Effector memory CD8-positive, alpha-beta T cell (primary cell): ENCODE results near the gene NAA10.

ENCODE experiments used
- ATAC-seq: fragments of 150-1000 bp; cut with Tn5 transposase; replicated peaks from 2 replicates; pipeline ENCODE4 v1.10.0; 2021; ENCODE audit warnings: mild to moderate bottlenecking, moderate library complexity
- DNase-seq, 3 experiments: peaks; one replicate each; pipeline ENCODE4 v3.0.0; 2021
- H3K27ac Mint-ChIP-seq, 2 donors: one replicate each; pipeline ENCODE4 v1.8.0; 2022; ENCODE audit warnings: mild to moderate bottlenecking in 2 of 2, mixed read lengths in 2 of 2, moderate library complexity in 2 of 2
- H3K27me3 Mint-ChIP-seq, 2 donors: one replicate each; pipeline ENCODE4 v1.8.0; 2022; ENCODE audit warnings: mixed read lengths in 2 of 2
- H3K36me3 Mint-ChIP-seq: one replicate; pipeline ENCODE4 v1.8.0; 2022; ENCODE audit warnings: mild to moderate bottlenecking, moderate library complexity, mixed read lengths; ENCODE audit not compliant: insufficient read depth
- H3K4me1 Mint-ChIP-seq, 2 donors: one replicate each; pipeline ENCODE4 v1.8.0; 2022; ENCODE audit warnings: low read depth in 2 of 2, mixed read lengths in 2 of 2
- H3K4me3 Mint-ChIP-seq, 2 donors: one replicate each; pipeline ENCODE4 v1.8.0; 2022; ENCODE audit warnings: mild to moderate bottlenecking in 2 of 2, mixed read lengths in 2 of 2, moderate library complexity in 2 of 2
- H3K9me3 Mint-ChIP-seq, 2 donors: one replicate each; pipeline ENCODE4 v1.8.0; 2022; ENCODE audit warnings: mixed read lengths in 2 of 2

Gene NAA10

DNA sequence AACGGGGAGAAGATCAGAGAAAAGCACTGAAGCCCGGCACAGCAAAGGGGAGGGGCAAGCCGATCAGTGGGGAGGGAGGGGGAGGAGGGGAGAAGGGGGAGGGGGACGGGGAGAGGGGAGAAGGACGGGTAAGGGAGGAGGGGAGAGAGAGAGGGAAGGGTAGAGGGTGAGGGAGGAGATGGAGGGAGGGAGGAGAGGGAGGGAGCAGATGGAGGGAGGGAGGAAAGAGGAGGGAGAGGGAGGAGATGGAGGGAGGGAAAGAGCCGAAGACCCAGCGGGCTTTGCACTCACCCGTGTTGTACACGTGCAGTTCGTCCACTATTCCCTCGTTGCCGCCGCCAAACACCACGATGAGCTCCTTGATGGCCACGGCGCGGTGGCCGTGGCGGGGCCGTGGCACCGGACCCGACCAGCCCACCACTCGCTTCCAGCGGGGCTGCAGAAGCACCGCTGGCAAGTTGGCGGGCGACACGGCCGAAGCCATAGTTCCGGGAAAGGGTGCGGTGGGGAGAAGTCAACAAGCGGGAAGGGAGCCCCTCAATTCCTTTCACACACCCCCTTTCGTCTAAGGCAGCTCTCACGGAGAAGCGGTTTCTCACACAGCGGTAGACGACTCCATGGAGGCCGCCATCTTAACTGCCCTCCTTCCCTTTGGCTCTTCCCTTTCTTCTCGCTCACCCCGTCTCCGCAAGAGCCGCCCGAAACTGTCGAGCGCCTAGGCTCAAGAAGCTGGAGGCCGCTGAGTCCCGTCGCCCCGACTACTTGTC, 35.7 kb upstream of the NAA10 start:
- Mint-ChIP-seq H3K27ac (peak overlapping the region; percentile 96 to 99), H3K4me1 (peaks cover 27 to 36% of the 10 kb centered on the region in 2 donors), H3K4me3 (peak overlapping the region; percentile 94 to 96), H3K27me3 (no peaks in the 10 kb centered on the region), H3K9me3 (no peaks in the 10 kb centered on the region), H3K36me3 (peaks cover 36% of the 10 kb centered on the region)
- ATAC-seq = peak; percentile 12
- DNase-seq = no peak

DNA sequence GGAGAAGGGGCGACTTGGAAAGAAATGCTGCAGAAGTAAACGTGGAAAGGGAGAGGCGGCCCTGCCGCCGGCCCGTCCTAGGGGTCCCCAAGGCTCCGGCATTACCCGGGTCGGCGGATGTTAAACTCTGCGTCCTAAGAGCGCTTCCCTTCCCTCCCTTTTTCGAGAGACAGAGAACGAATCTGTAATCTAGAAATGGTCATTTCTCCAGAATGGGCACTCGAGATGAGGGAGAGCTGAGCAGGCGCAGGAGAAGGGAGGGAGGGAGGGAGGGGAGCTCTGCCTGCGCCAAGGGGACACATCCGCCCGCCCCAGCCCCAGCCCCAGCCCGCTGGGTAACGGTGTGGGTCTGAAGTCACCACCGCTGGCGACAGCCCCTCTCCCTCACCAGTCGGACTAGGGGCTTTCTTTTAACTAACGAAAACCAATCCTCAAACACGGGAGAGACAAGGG, 35.1 kb upstream of the NAA10 start:
- no peak for ATAC-seq
- Mint-ChIP-seq H3K9me3 (no peaks in the 10 kb centered on the region), H3K4me1 (peaks cover 27 to 41% of the 10 kb centered on the region in 2 donors), H3K36me3 (peaks cover 36% of the 10 kb centered on the region), H3K4me3 (peak overlapping the region; percentile 94 to 96), H3K27me3 (no peaks in the 10 kb centered on the region), H3K27ac (peak overlapping the region; percentile 88 to 99)
- DNase-seq = no peak

GRCh38 chrX:153969125-153969903, 34.5 kb upstream of the NAA10 start:
- no peak for ATAC-seq
- Mint-ChIP-seq H3K4me1 (peaks cover 24 to 39% of the 10 kb centered on the region in 2 donors), H3K4me3 (peak overlapping the region; percentile 94 to 96), H3K27ac (peak overlapping the region; percentile 88 to 99), H3K36me3 (peaks cover 34% of the 10 kb centered on the region), H3K9me3 (no peaks in the 10 kb centered on the region), H3K27me3 (no peaks in the 10 kb centered on the region)
- DNase-seq = no peak

GRCh38 chrX:153968754-153969124, 33.9 kb upstream of the NAA10 start:
- Mint-ChIP-seq H3K27me3 (no peaks in the 10 kb centered on the region), H3K27ac (peak overlapping the region; percentile 88 to 99), H3K4me3 (peak overlapping the region; percentile 94 to 96), H3K36me3 (peaks cover 32% of the 10 kb centered on the region), H3K4me1 (peaks cover 20 to 36% of the 10 kb centered on the region in 2 donors), H3K9me3 (no peaks in the 10 kb centered on the region)
- ATAC-seq = no peak
- peak in 1 of 3 experiments; percentile 18 for DNase-seq

DNA sequence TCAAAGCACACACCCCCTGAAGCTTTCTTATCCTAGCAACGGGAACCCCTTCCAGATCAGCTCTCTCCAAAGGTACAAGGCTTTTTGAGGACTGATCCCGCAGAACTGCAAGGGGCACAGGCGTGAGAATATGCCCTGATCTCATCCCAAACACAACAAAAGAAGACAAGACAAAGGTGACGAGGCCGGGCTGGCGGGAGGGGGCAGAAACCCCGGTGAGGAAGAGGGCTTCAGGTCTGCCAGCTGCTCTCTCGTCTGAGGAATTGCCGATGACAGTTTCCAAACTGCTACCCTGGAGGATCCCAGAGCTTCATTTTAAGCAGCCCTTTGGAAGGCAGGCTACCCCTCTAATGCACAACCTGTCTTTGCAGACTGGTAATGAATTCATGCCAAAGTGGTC, 33.4 kb upstream of the NAA10 start:
- peaks cover 32% of the 10 kb centered on the region for H3K36me3 Mint-ChIP-seq
- ATAC-seq (no peak), DNase-seq (no peak)
- H3K27ac Mint-ChIP-seq = peak overlapping the region; percentile 88 to 99
- H3K27me3 Mint-ChIP-seq = no peaks in the 10 kb centered on the region
- H3K9me3 Mint-ChIP-seq = no peaks in the 10 kb centered on the region
- peak overlapping the region; percentile 94 to 96 for H3K4me3 Mint-ChIP-seq
- peaks cover 20 to 36% of the 10 kb centered on the region in 2 donors for H3K4me1 Mint-ChIP-seq

DNA sequence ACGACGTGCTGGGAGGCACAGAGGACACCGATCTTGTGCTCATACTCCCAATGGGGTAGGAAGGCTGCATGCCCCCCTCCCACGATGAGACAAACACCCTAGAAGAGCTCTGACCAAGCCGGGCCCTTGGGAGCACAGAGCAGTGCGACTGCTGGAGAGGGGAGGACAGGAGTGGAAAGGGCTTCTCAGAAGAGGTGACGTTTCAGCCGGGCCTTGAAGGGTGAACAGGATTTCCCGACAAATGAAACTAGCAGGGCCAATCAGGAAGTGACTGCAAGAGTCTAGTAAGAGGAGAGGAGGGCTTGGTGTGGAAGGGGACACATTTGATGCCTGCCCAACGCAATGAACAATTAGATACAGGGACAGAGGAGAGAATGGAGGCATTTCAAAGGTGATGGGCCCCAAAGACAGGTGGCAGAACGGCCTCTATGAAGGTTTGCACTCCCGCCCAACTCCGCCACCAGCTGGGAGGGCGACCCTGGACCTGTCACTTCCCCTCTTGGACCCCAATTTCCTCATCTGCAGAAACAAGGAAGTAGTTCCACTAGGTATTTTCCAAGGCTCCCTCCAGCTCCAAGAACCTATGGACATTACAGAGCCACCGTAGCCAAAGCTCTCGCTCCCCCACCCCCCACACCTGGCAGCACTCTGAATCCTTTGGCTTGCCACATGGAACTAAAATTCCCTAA, 32.8 kb upstream of the NAA10 start:
- Mint-ChIP-seq H3K36me3 (peaks cover 34% of the 10 kb centered on the region), H3K9me3 (no peaks in the 10 kb centered on the region), H3K4me1 (peaks cover 20 to 36% of the 10 kb centered on the region in 2 donors), H3K27ac (peak overlapping the region; percentile 88 to 99), H3K27me3 (no peaks in the 10 kb centered on the region), H3K4me3 (peak overlapping the region; percentile 94 to 96)
- DNase-seq (no peak), ATAC-seq (no peak)

GRCh38 chrX:153966841-153967535, 32.2 kb upstream of the NAA10 start:
- Mint-ChIP-seq H3K27me3 (no peaks in the 10 kb centered on the region), H3K4me1 (peaks cover 20 to 36% of the 10 kb centered on the region in 2 donors), H3K27ac (peak overlapping the region; percentile 88 to 99), H3K9me3 (no peaks in the 10 kb centered on the region), H3K36me3 (peaks cover 37% of the 10 kb centered on the region), H3K4me3 (peak overlapping the region; percentile 94 to 96)
- DNase-seq (peak in 1 of 3 experiments; percentile 22), ATAC-seq (peak; percentile 19)

DNA sequence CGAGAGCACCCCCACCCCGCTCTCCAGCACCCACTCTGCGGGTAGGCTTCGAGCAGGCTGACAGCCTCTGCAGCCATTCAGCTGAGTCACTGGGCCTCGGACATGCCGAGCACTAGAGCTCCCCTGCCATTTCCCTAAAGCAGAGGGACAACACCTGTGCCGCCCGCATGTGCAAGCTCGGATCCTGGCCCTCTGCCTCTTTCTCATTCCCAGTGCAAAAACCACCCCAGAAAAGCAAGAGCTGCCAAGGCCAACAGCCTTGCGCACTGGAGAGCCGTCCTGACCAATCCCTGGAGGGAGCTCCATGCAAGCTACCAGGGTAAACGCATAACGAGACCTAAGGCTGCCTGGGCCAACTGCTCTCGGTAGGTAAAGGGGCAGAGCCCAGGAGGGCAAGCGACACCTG, 31.4 kb upstream of the NAA10 start:
- peaks cover 20 to 36% of the 10 kb centered on the region in 2 donors for H3K4me1 Mint-ChIP-seq
- peak overlapping the region; percentile 88 to 99 for H3K27ac Mint-ChIP-seq
- H3K27me3 Mint-ChIP-seq = no peaks in the 10 kb centered on the region
- peak overlapping the region; percentile 94 to 96 for H3K4me3 Mint-ChIP-seq
- H3K9me3 Mint-ChIP-seq = no peaks in the 10 kb centered on the region
- no peak for ATAC-seq
- DNase-seq = no peak
- H3K36me3 Mint-ChIP-seq = peaks cover 34% of the 10 kb centered on the region

DNA sequence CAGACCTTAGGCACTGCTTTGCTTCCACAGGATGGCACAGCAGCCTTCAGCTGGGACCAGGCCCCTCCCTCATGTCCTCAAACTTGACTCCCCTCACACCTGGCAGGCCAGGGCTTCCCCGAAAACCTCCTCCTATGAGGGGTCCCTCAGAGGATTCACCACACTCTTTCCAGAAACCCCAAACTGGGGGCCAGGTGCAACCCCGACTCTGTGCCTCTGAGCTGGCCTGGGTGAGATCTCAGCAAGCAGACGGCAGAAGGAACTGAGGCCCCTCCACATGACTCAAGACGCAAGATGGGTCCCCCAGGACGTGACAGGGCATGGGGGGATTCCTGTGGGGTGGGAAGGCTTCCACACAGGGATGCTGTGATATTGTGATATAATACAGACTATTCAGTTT, 30.6 kb upstream of the NAA10 start:
- peaks cover 34% of the 10 kb centered on the region for H3K36me3 Mint-ChIP-seq
- H3K4me3 Mint-ChIP-seq = peak overlapping the region; percentile 18 to 38
- H3K27ac Mint-ChIP-seq = peak overlapping the region; percentile 88 to 99
- DNase-seq (no peak), ATAC-seq (no peak)
- peaks cover 20 to 36% of the 10 kb centered on the region in 2 donors for H3K4me1 Mint-ChIP-seq
- no peaks in the 10 kb centered on the region for H3K27me3 Mint-ChIP-seq
- H3K9me3 Mint-ChIP-seq = no peaks in the 10 kb centered on the region

GRCh38 chrX:153964105-153964504, 29.3 kb upstream of the NAA10 start:
- Mint-ChIP-seq H3K27ac (no peak overlapping the region), H3K36me3 (peaks cover 38% of the 10 kb centered on the region), H3K4me1 (peaks cover 16 to 32% of the 10 kb centered on the region in 2 donors), H3K4me3 (no peak overlapping the region), H3K27me3 (no peaks in the 10 kb centered on the region), H3K9me3 (no peaks in the 10 kb centered on the region)
- DNase-seq (no peak), ATAC-seq (no peak)

- Mint-ChIP-seq H3K27me3 (no peaks in the 10 kb centered on the region), H3K4me3 (no peak overlapping the region), H3K36me3 (peaks cover 38% of the 10 kb centered on the region), H3K27ac (no peak overlapping the region), H3K4me1 (peaks cover 16 to 30% of the 10 kb centered on the region in 2 donors), H3K9me3 (no peaks in the 10 kb centered on the region)
- ATAC-seq (no peak), DNase-seq (no peak)
Observed at GRCh38 chrX:153963546-153963945, 28.7 kb upstream of the NAA10 start.

GRCh38 chrX:153961292-153961691, 26.5 kb upstream of the NAA10 start:
- Mint-ChIP-seq H3K27me3 (no peaks in the 10 kb centered on the region), H3K9me3 (no peaks in the 10 kb centered on the region), H3K36me3 (peaks cover 35% of the 10 kb centered on the region), H3K27ac (no peak overlapping the region), H3K4me3 (no peak overlapping the region), H3K4me1 (peaks cover 0 to 13% of the 10 kb centered on the region in 2 donors)
- DNase-seq (no peak), ATAC-seq (no peak)

- DNase-seq (no peak), ATAC-seq (no peak)
- no peaks in the 10 kb centered on the region for H3K9me3 Mint-ChIP-seq
- no peak overlapping the region for H3K4me3 Mint-ChIP-seq
- no peak overlapping the region for H3K27ac Mint-ChIP-seq
- H3K27me3 Mint-ChIP-seq = no peaks in the 10 kb centered on the region
- H3K36me3 Mint-ChIP-seq = peaks cover 32% of the 10 kb centered on the region
- H3K4me1 Mint-ChIP-seq = peaks cover 0 to 8% of the 10 kb centered on the region in 2 donors
Observed at GRCh38 chrX:153960786-153961185, 25.9 kb upstream of the NAA10 start.
